Activated CD4-positive, alpha-beta T cell treated with anti-CD3 and anti-CD28 coated beads for 24 hours (primary cell): Measurements from ENCODE around the gene MTURN.

Experiments used
- DNase-seq, 2 donors: peaks; one replicate each; pipeline ENCODE4 v3.0.0-alpha.2; 2020; ENCODE audit warnings: low read depth in 2 of 2

MTURN gene

GRCh38 chr7:30206942-30207341, 72.2 kb downstream of the MTURN start:
- DNase-seq: no peak

- DNase-seq: no peak
Measured at GRCh38 chr7:30207376-30207775, 72.6 kb downstream of the MTURN start.

GRCh38 chr7:30209951-30210350, 75.2 kb downstream of the MTURN start:
- DNase-seq: no peak
